Urothelium cell line (cell line): ENCODE measurements around the gene MYL6B.
A peak's percentile ranks its signal among the peaks of the same experiment; 100 is the strongest.

Experiments
- DNase-seq: peaks from one replicate; pipeline ENCODE4 v3.0.0; 2011; ENCODE audit warnings: low spot score, mixed read lengths
- FAIRE-seq: peaks from 2 replicates; lab custom pipeline; 2011; peaks lifted over from hg19 to GRCh38; lab: Jason Lieb, UNC

MYL6B gene

GRCh38 chr12:56121204-56121870 lies 31.1 kb upstream of the MYL6B start:
- DNase-seq (no peak), FAIRE-seq (no peak)

- no peak for DNase-seq
- FAIRE-seq: no peak
Observed at GRCh38 chr12:56122637-56123036, 29.8 kb upstream of the MYL6B start.

DNA sequence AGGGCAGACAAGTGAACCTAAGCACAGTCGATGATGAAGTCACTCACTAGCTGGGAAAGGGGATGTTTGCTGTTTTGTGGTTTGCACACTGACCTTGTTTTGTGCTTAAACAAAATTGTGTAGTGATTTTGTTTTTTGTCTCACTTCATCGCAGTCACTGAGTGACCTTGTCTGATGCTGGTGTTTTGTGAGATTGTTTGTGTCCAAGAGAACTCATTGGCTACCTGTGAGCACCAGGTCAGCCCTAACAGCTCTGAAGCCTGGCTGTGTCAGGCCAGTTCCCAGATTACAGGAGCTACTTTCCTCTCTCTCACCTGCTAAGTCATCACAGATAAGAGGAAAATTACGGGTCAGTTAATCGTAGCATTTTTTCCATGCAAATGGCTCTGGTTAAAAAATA lies 28.3 kb upstream of the MYL6B start:
- DNase-seq (no peak), FAIRE-seq (no peak)

- FAIRE-seq: no peak
- no peak for DNase-seq
Observed at GRCh38 chr12:56126732-56127239, 25.6 kb upstream of the MYL6B start.

GRCh38 chr12:56127485-56127887 lies 24.9 kb upstream of the MYL6B start:
- DNase-seq: no peak
- FAIRE-seq: no peak

GRCh38 chr12:56127888-56128669 lies 24.3 kb upstream of the MYL6B start, which contains the start of gene ESYT1:
Gene ESYT1 (plus strand): TSS chr12:56128267. CDS start chr12:56128320, 53 bp downstream.
- FAIRE-seq (peak; percentile 30), DNase-seq (peak; percentile 98)

GRCh38 chr12:56128670-56129205 lies 23.6 kb upstream of the MYL6B start:
- FAIRE-seq: no peak
- no peak for DNase-seq

DNA sequence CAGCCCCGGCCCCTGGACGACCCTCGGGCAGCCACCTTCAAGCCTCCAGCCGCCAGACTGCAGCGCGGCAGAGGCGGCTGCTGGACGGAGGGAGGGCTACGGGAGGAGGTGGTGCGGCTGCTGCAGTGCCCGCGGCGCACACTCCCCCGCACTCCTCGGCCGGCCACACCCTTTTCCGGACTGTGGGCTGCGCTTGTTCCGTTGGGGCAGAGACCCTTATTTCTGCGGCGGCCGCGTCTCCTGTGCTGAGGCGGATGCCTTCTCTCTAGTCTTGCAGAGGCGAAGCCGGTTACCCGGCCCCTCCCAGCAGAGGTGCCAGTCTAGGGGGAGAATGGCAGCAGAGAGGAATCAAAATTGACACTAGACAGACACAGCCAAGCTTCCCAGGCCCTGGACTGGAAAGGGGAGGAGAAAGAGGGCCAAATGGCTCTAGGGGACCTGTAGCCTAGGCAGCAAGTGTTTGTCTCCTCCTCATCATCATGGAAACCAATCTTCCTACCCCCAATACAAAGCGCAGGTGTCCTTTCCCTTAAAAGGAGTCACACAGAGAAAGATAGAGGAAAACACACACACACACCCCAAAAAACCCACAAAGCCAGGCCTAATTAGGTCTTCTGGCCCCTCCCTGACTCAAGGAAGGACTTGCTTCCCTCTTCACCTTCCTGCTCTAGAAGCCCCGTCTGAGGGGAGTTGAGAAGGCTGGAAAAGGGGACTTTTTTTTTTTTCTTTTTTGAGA lies 23.0 kb upstream of the MYL6B start:
- DNase-seq: peak; percentile 69

GRCh38 chr12:56129942-56130495 lies 22.4 kb upstream of the MYL6B start:
- FAIRE-seq (no peak), DNase-seq (no peak)

More for the DNA sequence above, 23.0 kb upstream of the MYL6B start:
- FAIRE-seq: no peak

- FAIRE-seq: no peak
- DNase-seq: no peak
Observed at GRCh38 chr12:56130876-56131275, 21.5 kb upstream of the MYL6B start.

- DNase-seq (no peak), FAIRE-seq (no peak)
Observed at GRCh38 chr12:56134897-56135296, 17.5 kb upstream of the MYL6B start.

DNA sequence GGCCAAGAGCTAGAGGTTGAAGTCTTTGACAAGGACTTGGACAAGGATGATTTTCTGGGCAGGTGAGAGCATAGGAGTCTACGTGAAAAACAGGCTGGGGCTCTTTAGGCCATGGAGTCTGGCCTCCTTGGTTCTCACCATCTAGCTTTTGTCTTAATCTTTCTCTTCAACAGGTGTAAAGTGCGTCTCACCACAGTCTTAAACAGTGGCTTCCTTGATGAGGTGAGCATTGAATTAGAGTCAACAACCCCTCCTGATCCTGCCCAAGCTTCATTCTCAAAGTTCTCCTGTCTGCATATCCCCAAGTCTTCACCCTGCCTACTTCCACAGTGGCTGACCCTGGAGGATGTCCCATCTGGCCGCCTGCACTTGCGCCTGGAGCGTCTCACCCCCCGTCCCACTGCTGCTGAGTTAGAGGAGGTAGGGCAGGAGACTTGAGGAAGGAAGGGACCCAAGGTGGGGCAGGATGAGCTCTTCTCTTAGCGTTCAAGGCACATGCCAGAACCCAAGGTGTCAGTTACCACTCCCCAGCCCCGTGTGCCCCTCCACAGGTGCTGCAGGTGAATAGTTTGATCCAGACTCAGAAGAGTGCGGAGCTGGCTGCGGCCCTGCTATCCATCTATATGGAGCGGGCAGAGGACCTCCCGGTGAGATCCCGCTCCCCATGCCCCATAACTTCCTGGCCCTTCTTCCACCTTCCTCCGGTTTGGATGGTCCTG lies 14.4 kb upstream of the MYL6B start:
- DNase-seq (no peak), FAIRE-seq (no peak)

- FAIRE-seq (no peak), DNase-seq (no peak)
Observed at GRCh38 chr12:56141946-56142784, 10.2 kb upstream of the MYL6B start.

DNA sequence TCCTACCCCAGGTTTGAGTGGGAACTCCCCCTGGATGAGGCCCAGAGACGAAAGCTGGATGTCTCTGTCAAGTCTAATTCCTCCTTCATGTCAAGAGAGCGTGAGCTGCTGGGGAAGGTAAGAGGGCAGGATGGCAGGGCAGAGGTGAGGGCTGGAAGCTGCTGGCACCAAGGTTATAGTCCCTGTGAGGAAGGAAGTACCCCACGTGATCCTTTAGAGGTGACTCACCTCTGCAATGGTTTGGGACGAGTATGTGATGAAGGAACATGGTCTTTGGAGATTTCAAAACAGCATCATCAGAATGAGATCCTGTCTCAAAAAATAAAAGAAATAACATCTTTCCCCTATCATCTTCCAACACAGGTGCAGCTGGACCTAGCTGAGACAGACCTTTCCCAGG lies 9.2 kb upstream of the MYL6B start:
- FAIRE-seq: no peak

DNA sequence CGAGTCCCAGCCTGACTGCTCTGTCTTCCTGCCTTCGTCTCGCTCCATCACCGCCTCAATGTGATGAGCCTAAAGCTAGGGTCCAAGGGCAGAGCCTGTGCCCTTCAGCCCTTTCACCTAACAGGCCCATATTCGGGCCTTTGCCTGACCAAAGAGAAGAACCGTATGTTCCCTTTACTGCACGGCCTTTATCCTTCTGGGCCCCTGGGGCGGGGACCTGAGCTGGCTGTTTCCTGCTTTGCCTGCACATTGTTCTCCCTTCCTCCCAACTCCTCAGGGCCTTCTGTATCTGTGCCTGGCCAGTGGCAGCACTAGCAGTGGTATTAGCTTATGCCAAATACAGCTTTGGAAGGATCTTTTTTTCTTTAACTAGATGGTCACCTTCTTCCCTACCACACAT lies 8.5 kb upstream of the MYL6B start:
- no peak for FAIRE-seq
- DNase-seq: no peak

More for the DNA sequence above, 9.2 kb upstream of the MYL6B start:
- no peak for DNase-seq

DNA sequence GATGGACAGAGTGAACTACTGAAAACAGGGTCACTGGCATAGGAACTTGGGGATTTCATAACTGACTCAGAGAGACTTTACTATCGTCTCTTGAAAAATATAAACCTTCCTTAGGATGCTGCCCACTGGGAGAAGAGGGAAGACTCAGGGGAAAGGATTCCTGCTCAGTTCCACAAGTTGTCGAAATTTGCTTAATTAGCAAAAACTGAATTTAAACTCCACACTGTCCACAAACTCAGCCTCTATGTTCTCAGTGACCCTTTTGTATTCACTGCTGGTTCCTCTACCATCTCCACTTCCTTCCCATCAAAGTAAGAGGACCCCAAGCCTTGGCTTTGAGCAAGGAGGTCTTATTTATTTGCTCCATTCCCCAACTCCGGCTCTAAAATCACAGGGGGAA lies 7.2 kb upstream of the MYL6B start:
- DNase-seq (no peak), FAIRE-seq (no peak)

GRCh38 chr12:56146492-56147460 lies 5.6 kb upstream of the MYL6B start:
- FAIRE-seq: no peak
- DNase-seq: no peak

- FAIRE-seq (no peak), DNase-seq (no peak)
Observed at GRCh38 chr12:56150563-56150962, 1.8 kb upstream of the MYL6B start.
